NCI-H1694 (cell line): ENCODE data around the gene LILRB5.
"Not testable (repeated sequence)": the region's sequence is repeated elsewhere in the genome, so short reads cannot be mapped to it uniquely, and the experiment has no call there.

Experiments
- DNase-seq: peaks from one replicate; lab custom pipeline; 2025; lab: John Stamatoyannopoulos, UW

Gene LILRB5

DNA sequence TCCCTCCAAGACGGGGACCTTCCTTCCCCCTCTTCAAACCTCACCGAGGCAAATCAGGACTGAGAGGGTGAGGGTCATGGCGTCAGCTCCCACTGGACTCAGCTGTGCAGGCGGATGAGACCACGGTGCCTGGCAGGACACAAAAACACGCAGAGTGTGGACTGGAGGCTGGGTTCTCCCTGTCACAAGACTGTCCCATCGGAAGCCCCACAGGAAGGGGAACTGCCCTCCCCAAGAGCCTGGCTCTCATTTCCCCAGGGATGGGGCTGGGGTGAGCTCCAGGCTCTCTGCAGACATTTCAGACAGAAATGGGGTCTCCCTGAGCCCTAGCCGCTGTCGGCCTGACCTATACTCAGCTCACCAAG lies at the start of gene LILRB5:
TSS of gene LILRB5 (minus strand) at position 158 of the 365 bp plus-strand sequence. CDS start at position 78, 80 bp downstream.
- no peak for DNase-seq

DNA sequence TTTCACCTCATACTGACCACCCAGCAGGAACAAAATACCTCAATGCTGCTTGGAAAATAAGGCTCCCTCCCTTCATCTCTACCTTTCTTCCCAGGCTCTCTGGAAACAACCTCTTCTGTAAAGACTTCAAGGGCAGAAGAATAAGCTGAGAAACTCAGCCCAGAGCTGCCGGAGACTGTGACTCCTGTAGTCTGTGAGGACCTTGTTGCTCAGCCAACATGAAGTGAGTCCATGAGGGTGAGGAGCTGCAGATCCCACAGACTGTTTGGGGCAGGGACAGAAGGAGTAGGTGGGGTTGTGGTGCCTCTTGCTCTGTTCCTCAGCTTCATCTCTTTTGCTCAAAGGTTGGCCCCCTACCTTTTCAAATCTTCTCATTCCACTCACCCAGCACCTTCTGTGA lies 48.1 kb upstream of the LILRB5 start:
- DNase-seq = no peak

DNA sequence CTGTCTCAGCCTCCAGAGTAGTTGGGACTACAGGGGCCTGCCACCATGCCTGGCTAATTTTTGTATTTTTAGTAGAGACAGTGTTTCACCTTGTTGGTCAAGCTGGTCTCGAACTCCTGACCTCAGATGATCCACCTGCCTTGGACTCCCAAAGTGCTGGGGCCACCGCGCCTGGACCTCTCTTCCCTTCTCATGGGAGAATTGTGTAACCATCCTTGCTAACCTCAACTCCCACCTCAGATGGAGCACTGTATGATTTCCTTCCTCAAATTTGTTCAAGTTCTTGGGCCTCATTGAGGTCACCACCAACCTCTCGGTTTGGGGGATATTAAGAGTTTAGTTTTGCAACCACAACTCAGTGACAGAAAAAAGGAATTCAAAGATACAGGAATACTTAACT lies 45.2 kb upstream of the LILRB5 start:
- DNase-seq = no peak

DNA sequence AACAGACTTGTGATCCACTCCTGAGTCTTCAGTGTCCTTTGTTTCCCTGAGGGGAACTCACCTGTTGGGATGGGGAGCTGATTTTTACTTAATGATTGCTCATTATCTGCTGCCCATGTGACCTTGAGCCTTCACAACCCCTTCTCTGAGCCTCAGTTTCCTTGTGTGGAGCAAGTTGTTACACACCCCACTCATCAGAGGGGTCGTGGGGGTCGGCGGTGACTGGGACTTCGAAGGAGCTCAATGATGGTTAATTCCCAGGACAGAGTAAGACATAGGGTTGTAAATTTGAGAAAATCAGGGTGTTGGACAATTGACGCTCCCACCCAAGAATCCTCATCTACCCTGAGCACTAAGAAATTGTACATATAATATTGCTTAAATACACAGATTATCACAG lies 42.4 kb upstream of the LILRB5 start:
- DNase-seq = no peak

DNA sequence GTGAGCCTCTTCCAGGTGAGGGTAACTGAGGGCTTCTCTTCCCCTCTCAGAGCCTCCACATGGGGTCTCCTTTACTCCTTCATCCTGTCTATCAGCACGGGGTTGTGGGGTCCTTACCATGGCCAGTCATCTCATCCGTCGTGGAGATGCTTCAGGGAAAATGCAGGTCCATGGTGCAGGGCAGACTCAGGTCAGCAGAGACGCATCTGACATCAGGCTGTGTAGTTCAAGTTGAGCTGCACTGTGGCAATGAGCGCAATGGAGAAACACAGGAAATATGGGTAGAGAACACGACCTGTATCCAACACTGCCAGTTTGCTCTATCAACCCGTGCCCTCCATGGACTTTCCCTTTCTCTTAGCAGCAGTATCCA lies 42.0 kb upstream of the LILRB5 start:
- no peak for DNase-seq

DNA sequence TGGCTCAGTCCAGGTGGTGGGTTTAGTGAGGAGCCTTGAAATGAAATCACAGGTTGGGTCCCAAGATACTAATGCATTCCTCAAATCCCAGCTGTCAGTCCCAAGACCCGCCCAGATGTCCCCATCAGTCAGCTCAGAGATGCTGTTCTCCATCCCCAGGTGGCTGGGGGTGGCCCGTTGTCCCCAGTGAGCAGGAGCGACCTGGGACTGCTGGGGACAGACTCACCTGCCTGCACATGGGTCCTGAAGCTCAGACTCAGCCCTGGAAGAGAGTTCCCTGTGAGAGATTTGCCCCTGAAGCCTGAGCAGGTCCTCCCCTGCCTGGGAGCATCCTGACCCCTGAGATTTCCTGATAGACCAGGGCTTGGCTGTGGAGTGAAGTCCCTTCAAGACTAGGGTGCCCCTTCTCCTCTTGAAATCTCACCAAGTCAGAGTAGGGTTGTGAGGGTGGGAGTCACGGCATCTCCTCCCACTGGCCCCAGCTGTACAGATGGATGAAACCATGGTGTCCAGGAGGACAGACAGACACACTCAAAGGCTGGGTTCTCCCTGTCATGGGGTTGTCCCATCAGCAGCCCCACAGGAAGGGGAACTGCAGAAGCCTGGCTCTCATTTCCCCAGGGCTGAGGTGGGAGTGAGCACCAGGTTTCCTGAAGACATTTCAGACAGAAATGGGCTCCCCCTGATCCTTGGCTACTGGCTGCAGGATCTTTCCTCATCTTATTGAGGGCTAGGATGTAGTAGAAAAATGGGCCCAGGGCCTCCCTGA lies 41.5 kb upstream of the LILRB5 start:
- DNase-seq = no peak

DNA sequence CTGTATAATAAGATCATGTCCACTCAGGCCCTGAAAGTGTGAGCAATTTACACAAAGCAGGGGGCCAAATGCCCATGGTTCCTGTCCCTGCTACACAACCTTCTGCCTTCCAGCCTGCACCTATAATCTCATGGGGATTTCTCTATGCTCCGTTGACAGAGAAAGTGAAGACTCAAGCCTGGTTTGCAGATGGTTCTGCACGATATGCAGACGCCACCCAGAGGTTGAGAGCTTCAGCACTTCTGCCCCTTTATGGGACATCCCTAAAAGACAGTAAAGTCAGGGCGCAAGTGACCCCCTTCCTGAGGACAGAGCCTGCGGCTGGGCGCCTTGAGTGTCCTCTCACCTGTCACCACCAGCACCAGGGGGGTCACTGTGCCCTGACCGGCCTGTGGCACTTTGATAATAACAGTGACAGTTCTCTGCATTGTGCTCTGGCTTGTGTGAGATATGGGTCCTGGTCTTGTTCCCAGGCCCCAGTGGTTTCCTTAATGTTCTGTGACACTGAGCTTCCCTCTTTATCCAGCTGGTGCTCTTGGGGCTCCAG lies 40.8 kb upstream of the LILRB5 start:
- no peak for DNase-seq

DNA sequence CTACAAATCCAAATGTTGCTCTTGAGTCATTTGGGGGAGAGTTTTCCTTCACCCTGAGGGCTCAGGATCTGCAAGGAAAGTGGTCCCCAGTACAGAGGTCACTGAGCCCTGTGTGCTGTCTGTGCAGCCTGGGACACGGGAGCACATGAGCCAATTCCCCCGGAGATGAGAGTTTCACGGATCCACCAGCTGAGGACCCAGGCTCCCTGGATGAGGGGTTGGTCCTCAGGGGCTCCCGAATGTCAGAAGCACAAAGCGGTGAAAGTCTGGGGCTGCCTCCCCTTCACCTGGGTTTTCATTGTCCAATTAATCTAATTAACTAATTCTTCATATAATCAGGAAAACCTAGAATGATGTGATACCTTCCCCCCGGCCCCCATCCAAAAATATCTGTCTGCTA lies 37.5 kb upstream of the LILRB5 start:
- no peak for DNase-seq

DNA sequence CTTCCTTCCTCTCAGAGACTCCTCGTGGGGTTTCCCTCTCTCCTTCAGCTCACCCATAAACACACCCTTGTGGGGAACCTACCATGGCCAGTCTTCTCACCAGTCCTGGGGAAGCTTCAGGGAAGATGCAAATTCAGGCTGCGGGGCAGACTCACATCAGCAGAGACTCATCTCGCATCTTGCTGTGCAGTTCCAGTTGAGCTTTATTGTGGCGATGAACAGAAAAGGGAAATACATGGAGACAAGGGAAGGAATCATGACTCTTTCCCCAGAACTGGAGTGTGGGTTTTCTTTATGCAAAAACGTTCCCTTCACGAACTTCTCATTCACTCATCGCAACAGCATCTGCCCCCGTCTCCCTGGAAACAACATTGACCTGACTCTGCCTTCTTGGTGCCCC lies 32.1 kb upstream of the LILRB5 start:
- not testable (repeated sequence) for DNase-seq

DNA sequence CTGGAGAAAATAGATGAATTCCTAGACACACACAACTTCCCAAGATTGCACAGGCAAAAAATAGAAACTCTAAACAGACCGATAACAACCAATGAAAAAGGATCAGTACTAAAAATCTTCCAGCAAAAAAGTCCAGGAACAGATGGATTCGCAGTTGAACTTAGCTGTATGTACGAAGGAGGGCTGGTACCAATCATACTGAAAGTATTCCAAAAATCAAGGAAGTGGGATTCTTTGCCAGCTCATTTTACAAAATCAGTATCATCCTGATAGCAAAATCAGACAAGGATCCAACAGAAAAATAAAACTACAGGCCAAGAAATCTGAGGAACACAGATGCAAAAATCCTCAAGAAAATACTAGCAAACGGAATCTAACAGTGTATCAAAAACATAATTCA lies 30.4 kb upstream of the LILRB5 start:
- DNase-seq = no peak

DNA sequence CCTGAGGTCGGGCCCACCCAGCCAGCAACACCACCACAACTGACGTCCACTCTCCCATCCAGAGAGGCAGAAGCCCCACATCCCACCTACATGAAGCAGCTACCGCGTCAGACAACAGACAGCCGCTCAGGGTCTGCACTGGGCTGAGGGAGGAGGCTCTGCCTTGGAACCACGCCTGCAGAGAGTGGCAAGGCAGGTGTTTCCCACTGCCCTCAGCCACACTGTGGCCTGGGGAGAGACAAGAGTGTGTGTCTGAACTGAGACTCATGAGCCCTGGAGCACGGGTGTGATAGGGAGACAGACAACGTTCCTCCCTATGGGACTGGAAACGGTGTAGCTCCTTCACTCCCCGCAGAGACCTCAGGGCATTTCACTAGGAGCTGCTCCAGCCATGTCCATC lies 29.2 kb upstream of the LILRB5 start:
- not testable (repeated sequence) for DNase-seq

DNA sequence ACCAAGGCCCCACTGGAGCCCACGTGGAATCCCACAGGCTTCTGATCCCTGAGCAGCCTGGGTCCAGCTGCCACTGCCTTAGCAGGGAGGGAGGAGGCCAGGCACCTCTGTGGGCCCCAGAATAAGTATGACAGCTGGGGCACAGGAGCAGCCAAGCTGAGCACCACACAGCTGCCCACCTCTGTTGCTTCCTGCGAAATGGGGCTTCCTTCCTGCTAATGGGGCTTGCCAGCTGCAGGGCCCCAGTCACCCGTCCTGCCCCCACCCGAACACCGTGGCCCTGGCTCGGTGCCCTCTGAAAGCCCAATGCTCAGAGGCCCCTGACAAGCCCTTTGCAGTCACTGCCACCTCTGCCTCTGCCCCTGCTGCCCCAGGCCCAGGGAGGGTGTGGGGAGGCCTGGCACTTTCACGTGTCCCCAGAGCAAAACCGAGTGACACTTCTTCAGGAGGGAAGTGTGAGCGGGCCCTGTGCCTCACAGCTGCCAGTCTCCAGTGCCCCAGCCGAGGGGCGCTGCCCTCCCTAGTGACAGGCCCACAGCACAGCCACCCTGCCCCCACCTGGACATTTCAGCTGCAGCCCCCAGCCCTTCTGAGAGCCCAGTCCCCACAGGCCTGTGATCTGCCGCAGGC lies 28.5 kb upstream of the LILRB5 start:
- not testable (repeated sequence) for DNase-seq

DNA sequence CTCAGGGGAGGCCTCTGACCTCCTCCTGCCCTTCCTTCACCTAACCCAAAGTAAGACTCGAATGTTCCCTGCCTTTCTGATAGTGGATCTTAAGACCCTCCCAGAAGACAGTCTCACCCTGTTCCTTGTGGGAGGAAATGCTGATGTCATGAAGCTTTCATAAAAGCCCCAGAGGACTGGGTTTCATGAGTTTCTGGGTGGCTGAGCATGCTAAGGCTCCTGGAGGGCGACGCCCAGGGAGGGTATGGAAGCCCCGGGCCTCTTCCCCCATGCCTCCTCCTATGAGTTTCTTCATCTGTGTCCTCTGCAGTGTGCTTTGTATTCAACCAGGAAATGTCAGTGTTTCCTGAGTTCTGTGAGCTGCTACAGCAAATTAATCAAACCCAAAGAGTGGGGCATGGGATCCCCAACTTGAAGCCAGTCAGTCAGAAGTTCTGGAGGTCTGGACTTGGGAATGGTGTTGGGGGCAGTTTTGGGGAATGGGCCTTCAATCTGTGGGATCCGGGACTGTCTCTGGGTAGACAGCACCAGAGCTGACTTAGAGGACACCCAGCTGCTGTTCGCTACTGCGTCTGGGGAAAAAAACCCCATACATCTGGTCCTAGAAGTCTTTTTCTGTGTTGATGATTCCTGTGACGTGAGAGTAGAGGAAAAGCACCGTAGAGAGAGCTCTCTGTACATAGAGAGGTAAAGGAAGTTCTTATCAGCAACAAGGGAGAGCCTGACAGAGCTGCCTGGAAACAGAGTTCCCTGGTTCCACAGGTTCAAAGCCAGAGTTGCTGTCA lies 25.8 kb upstream of the LILRB5 start:
- no peak for DNase-seq

DNA sequence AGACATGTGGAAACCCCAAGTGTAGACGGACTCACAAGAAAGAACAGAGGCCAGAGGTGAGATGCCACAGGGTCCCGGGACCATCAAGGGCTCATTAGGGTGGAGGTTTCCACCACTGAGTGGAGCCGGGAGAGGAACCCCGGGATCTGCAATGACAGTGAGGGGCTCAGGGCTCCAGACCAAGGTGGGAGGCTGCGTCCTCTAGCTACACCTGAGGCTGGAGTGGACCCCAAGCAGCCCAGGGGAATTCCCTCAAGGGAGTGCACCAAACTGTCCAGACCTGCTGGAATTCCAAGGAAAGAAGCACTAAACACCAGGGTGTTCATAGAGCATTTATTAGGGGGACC lies 24.6 kb upstream of the LILRB5 start:
- not testable (repeated sequence) for DNase-seq

DNA sequence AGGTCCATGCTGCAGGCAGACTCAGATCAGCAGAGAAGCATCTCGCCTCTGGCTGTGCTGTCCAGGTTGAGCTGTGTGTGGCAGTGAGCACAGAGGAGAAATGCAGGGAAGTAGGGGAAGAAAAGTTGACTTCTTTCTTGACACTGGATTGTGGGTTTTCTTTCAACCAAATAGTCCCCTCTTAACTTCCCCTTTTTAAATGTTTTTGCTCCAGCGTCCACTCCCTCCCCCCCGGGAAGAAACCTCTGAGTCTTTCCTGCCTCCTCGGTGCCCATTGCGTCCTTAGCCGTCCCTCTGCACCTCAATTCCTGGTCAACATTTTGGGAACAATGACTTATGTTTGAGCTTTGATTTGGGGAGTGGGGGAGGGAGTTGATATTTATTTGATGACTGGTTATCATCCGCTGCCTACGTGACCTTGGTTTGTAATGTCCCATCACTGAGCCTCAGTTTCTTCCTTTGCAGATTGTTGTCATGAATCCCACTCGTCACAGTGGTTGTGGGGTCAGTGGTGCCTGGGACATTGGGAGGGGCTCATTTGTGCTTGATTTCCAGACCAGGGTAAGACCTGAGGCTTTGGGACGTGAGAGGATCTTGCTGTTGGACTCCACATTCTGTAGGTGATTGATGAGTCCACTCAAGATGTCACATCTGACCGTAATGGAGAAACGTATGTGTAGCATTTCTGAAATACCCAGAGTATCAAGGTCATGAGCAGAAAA lies 24.1 kb upstream of the LILRB5 start, which contains the start of gene LILRB2:
TSS of gene LILRB2 (minus strand) at position 104 of the 722 bp plus-strand sequence. CDS start 614 bp downstream, outside the sequence.
- DNase-seq = no peak

DNA sequence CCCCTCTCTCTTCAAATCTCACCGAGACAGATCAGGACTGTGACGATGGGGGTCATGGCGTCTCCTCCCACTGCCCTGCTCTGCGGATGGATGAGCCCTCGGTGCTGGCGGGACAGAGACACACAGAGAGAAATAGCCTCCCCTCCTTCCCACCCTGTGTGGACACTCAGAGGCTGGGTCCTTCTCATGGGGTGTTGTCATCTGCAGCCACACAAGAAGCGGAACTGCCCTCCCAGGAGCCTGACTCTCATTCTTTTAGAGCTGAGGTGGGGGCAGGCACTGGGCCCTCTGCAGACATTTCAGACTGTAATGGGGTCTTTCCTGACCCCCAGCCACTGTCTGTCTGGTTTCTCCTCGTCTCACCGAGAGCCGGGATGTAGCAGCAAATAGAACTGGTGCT lies 23.4 kb upstream of the LILRB5 start:
- DNase-seq = not testable (repeated sequence)

DNA sequence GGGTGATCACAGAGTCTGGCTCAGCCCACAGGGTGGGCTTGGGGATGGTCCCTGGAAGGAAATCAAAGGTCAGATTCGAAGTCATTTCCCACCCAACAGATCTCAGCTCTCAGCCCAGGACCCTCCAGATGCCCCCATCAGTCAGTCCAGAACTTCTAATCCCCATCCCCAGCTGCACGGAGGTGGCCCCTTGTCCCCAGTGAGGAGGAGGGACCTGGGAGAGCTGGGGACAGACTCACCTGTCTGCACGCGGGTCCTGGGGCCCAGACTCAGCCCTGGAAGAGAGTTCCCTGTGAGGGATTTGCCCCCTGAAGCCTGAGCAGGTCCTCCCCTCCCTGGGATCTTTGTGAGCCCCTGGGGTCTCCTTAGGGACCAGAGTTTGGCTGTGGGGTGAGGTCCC lies 23.0 kb upstream of the LILRB5 start:
- not testable (repeated sequence) for DNase-seq

DNA sequence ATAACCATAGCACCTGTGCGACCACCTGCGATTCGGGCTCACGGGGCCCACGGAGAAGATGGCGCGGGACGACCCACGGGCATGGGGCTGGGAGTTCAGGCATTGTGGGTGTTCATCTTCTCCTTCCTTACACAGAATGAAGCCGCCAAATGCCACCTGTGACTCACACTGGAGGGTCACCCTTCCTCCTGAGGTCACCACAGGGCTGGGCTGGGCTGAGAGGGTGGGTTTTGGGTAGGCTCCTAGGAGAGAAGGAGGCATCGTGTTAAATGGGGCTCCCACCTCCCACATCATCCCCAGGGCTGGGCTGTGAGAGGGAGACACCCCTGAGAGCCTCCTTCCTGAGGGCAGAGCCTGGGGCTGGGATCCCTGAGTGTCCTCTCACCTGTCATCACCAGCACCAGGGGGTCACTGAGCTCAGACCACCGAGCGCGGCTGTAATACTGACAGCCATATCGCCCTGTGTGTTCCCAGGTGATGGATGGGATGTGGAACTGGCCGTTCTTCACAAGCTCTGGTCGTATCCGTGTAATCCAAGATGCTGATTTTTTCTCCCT lies 22.4 kb upstream of the LILRB5 start:
- DNase-seq = no peak

DNA sequence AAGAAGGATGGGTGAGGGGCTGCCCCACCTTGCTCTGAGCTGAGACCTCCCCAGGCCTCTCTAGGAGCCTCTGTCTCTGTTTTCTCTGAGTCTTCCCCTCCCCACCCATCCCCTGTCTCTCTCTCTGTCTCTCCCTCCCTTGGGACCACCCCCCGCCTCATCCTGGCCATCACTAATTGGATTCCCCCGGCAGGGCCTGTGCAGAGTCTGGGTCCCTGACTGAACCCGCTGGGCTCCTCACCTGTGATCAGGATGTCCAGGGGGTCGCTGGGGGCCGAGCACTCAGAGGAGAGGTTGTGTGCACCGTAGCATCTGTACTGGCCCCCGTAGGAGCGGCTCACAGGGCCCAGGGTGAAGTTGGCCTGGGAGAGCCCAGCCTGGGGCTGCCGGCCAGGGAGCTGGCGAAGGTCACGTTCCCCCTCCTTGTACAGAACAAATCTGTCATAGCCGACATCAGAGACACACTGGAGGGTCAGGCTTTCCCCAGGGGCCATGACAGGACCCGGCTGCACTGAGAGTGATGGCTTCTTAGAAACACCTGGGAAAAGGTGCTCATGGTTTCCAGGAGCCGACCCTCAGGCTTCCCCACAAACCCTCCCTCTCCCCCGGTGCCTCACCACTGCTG lies 21.6 kb upstream of the LILRB5 start:
- DNase-seq = not testable (repeated sequence)

DNA sequence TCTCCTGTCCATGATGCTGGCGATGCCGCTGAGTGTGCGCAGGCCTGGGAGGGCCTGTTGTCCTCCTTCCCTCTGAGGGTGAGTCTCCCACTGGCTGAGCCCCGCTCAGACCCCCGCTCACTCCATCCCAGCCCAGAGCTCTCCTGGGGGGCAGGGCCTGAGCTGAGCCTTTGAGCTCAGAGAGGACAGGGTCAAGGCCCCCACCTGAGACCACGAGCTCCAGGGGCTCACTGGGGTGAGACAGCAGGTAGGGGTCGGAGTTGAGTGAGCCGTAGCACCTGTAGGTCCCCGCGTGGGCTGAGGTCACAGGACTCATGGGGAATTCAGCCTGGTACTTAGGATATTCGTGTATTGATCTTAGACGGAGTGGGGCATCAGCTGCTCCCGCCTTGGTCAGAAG lies 21.0 kb upstream of the LILRB5 start:
- DNase-seq = not testable (repeated sequence)

DNA sequence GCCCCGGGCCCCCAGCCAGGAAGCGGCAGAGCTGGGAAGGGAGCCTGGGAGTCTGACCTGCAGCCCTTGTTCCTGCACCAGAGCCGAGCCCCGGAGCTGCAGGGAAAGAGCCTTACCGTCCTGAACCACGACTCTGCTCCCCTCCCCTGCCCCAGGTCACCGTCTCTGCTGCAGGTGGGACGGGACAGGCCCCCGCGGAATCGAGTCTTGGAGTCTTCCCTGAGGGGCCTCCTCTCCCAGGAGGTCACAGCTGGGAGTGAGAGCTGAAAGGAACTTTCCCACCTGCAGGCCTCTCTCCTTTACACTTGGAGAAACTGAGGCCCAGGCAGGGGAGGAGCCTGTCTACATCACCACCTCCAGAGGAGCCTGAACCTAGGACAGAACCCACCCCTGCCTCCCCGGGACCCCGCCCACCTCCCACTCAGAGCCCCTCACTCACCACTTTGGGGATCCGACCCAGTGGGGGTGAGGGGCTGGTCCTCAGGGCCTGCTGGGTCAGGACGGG lies 20.1 kb upstream of the LILRB5 start:
- DNase-seq = not testable (repeated sequence)
